H7 (cell line): ENCODE data around the gene MYO7A. TPM values are rescaled to one million over a fixed set of nuclear protein-coding genes. Genes with fewer than 3 reads are reported as not detected.
A peak's percentile ranks its signal among the peaks of the same experiment; 100 is the strongest.

Experiments used
- DNase-seq: peaks from one replicate; pipeline ENCODE4 v3.0.0; 2012
- H3K27me3 ChIP-seq: 2 replicates; pipeline ENCODE4 v1.6.0; 2011; ENCODE audit warnings: mild to moderate bottlenecking, low read length; ENCODE audit not compliant: control insufficient read depth, insufficient read depth
- H3K36me3 ChIP-seq: replicated peaks from 2 replicates; pipeline ENCODE4 v1.5.1; 2011; ENCODE audit warnings: low read length; ENCODE audit not compliant: control insufficient read depth, insufficient read depth
- H3K4me3 ChIP-seq: 2 replicates; pipeline ENCODE4 v1.5.1; 2011; ENCODE audit warnings: low read depth, mild to moderate bottlenecking, control low read depth, low read length, moderate library complexity; ENCODE audit not compliant: insufficient read depth
- total RNA-seq: library from RNA; depleted of rRNA; stranded (reverse); fragments of >200 nt; shearing (Covaris generic); gene quantifications from 2 replicates; pipeline ENCODE4 v1.2.3, GENCODE V29; 2014

MYO7A gene
- total RNA-seq, 1 experiment from 2014 or later = 2.2 TPM

DNA sequence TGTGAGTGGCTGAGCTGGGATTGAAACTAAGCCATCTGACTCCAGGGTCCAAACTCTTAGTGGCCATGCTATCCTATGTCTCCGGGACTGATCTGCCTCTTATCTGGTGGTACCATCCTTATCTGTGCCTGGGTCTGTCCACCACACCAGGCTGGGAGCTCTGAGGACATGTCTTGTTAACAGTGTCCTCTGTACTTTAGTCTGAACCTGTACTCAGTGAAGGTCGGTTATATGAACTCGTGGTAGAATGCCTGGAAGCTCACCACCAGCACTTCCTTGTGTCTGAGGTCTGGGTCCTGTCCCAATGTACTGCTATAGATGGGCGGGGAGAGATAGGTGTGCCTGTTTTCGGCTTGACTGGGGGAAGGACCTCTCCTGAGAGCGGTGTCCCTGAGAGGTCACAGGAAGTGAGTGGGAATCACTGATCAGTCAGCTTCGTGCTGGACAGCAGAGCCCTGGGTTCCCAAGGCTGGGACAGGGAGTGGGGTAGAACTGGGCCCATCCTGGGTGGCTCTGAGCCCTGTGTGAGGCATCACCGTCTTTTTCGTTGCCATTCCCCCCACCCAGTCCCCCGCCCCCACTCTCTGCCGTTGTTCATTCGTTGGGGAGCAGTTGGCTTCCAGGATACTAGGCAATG is 8.9 kb downstream of the MYO7A start:
- no peak overlapping the region for H3K4me3 ChIP-seq
- no peak for DNase-seq
- no peaks in the 10 kb centered on the region for H3K27me3 ChIP-seq
- H3K36me3 ChIP-seq = no peaks in the 10 kb centered on the region

DNA sequence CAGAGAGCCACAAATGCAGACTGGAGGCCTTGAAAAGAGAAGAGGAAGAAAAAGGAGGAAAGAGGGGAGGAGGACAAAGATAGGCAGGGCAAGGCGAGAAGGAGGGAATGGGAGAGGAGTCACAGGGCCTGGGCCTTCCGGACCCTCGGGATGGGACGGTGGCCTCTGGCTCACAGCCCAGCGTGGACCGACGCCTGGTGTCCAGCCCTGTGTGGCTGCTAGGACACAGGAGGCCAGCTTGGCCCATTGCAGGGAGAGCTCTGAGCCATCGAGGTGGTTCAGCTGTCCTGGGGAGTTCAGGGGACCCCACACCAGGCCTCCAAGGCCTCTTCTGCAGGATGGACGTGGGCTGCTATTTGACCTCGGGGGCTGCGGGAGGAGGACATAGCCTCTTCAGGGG is 9.4 kb downstream of the MYO7A start:
- no peak for DNase-seq
- Histone ChIP-seq H3K4me3 (no peak overlapping the region), H3K36me3 (no peaks in the 10 kb centered on the region), H3K27me3 (no peaks in the 10 kb centered on the region)

DNA sequence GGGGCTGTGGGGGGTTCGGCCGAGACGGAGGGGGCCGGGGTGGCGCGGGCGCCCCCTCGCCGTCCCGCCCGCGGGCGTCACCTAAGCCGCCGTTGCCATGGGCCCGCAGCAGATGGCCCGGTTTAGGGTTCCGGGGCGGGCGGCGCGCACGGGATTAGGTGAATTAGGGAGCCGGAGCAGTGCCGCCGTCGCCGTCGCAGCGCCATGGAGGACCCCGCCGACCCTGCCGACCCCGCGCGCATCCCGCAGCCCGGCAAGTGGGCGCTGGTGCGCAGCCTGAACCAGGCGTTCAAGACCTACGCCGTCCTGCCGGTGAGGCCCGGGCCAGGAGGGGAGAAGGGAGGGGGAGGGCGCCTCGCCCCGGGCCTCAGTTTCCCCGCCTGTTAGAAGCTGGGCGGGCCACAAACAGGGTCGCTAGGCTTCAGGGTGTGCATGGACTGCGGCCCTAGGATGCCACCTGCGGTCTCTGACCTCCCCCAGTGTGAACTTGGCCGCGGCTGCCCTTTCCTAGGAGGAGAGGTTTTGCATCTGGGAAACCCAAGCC is 10.1 kb downstream of the MYO7A start:
- H3K36me3 ChIP-seq = no peaks in the 10 kb centered on the region
- no peaks in the 10 kb centered on the region for H3K27me3 ChIP-seq
- no peak for DNase-seq
- no peak overlapping the region for H3K4me3 ChIP-seq

DNA sequence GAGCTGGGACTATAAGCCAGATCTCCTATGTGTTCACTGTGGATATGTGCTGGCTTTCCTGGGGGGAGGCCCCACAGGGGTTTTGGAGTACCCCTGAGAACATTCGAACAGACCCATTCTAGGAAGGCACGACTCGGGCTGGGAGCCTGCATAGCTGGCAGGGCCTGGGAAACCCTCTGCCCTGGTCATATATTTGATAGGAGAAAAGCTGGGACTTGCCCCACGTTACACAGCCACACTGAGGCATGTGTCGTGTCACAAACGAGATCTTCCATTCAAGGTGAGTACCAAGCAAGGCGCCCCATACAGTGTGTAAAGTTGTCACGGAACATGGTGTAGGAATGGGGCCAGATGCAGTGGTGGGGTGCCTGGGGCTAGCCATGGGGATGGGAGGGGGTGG is 11.2 kb downstream of the MYO7A start:
- Histone ChIP-seq H3K4me3 (no peak overlapping the region), H3K36me3 (no peaks in the 10 kb centered on the region), H3K27me3 (no peaks in the 10 kb centered on the region)
- no peak for DNase-seq

DNA sequence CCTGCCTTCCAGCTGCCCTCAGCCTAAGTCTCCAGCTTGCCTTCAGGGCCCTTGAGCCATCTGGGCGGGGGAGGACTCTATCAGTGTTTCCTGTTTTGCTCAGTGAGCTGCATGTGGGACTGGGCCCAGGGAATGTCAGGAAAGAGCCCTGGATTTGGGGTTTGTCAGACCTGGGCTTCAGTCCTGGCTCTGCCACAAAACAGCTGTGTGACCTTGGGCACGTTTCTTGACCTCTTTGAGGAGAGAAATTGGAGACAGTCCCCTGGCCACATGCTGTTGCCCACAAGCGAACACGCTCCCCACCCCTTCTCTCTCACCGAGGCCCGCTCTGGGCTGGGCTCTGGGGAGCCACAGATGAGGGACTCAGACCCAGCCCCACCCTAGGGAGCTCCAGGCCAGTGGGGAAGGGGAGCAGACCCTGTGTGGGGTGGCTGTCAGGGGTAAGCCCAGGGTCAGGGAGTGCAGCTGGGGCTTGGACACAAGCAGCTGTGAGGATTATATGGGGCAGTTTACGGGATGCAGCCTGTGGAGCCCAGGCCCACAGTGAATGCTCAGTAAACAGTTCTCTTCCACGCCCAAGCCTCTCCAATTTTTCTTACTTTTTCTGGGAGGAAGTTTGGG is 12.3 kb downstream of the MYO7A start:
- Histone ChIP-seq H3K27me3 (no peaks in the 10 kb centered on the region), H3K4me3 (no peak overlapping the region), H3K36me3 (no peaks in the 10 kb centered on the region)
- DNase-seq = peak; percentile 82

- H3K27me3 ChIP-seq = no peaks in the 10 kb centered on the region
- no peak for DNase-seq
- no peak overlapping the region for H3K4me3 ChIP-seq
- H3K36me3 ChIP-seq = no peaks in the 10 kb centered on the region
These were observed 13.0 kb downstream of the MYO7A start for GRCh38 chr11:77141034-77141433.

- H3K27me3 ChIP-seq = 0 out of 2 replicates have a peak, but pooled peaks cover 1% of the 10 kb centered on the region
- H3K36me3 ChIP-seq = no peaks in the 10 kb centered on the region
- no peak for DNase-seq
- H3K4me3 ChIP-seq = no peak overlapping the region
These were observed 13.4 kb downstream of the MYO7A start for GRCh38 chr11:77141475-77141874.

GRCh38 chr11:77142091-77142975 is 14.3 kb downstream of the MYO7A start:
- no peak for DNase-seq
- no peaks in the 10 kb centered on the region for H3K36me3 ChIP-seq
- H3K27me3 ChIP-seq = 0 out of 2 replicates have a peak, but pooled peaks cover 2% of the 10 kb centered on the region
- H3K4me3 ChIP-seq = no peak overlapping the region

DNA sequence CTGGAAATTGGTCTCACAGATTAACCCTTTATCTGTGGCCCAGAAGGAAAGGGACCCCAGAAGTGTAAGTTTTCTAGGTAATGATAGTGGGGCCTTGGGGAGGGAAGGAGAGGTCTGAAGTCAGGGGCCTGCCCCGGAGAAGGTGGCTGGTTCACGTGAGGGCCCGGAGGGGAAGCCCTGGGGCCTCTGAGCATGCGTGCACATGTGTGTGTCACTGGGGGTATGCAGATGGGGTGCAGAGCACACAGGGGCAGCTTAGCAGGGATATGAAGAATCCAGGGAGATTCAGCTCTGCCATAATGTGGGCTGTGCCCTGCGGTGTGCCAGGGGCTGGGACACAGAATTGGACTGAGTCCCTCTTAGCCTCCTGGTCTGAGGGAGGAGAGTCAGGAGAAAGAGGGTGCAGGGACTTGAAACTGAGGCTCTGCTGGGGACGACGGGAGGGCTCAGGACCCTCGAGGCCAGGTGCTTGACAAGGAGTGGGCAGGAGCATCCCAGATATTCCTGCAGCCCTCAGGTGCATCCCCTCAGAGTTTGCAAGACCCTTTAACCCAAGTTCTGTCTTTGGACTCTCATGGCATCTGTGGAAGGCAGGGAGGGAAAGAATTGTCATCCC is 15.5 kb downstream of the MYO7A start:
- no peak for DNase-seq
- no peaks in the 10 kb centered on the region for H3K36me3 ChIP-seq
- no peak overlapping the region for H3K4me3 ChIP-seq
- peaks cover 5% of the 10 kb centered on the region for H3K27me3 ChIP-seq

DNA sequence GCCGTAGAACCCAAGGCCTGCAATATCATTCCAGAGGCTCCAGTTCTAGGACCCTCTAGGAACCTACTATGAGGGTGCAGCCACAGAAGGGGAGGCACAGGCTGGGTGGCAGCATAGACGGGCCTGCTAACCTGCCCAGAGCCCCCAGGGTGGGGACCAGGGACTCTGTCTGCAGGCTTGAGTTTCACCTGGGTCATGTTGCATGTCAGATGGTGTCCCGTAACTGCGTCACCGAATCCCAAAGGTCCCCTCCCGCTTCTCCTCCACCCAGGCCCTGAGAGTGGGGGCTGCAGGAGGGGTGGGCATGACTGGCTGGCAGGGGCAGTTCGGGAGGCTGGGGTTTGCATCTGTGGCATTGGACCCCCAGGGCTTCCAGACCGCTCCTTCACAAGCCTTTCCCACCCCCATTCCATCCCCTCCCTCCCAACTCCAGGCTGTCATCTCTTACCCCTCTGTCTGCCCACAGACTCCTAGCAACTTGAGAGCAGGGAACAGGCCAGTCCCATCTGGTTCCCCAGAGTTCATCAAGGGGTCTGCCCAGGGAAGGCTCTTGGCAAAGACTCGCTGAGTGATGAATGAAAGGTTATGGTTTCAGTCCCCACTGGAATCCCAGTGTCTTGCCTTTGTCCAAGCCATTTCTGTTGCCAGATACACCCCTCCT is 16.3 kb downstream of the MYO7A start:
- Histone ChIP-seq H3K4me3 (no peak overlapping the region), H3K36me3 (no peaks in the 10 kb centered on the region), H3K27me3 (peaks cover 5% of the 10 kb centered on the region)
- DNase-seq = no peak

GRCh38 chr11:77144857-77145428 is 16.9 kb downstream of the MYO7A start:
- Histone ChIP-seq H3K27me3 (peaks cover 5% of the 10 kb centered on the region), H3K4me3 (no peak overlapping the region), H3K36me3 (no peaks in the 10 kb centered on the region)
- DNase-seq = no peak

DNA sequence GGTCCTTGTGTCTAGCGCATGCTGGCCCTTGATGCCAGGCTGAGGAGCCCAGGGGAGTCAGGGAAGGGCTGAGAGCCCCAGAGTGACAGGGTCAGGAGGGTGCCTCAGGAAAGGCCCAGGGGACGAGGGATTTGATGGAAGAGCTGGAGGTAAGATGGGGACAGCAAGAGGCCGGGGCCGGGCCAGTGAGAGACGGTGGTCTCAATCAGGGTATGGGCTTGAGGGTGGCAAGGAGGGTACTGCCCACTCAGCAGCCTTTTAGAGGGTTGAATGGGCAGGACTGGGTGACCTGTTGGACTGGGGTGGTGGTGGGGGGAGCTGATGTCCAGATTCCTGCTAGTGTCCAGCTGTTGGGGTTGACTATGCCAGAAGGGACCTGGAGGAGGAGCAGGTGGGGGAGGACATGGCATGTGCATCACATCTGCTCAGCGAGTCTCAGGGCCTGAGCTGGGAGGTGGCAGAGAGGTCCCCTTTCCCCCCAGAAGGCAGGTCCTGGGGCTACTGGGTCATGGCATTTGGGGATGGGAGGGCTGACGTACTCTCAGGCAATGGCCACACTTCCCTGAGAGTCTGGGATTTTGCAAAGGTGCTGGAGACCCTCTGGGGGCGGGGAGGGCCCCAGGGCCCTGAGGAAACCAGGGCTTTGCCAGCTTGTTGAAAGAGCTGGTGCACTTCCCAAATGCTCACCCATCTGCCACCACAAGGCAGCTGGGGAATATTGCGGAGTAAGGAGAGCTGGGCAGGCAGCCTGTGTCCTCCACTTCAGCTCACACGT is 18.4 kb downstream of the MYO7A start:
- Histone ChIP-seq H3K4me3 (no peak overlapping the region), H3K36me3 (no peaks in the 10 kb centered on the region), H3K27me3 (peaks cover 5% of the 10 kb centered on the region)
- DNase-seq = no peak

- DNase-seq = no peak
- Histone ChIP-seq H3K36me3 (no peaks in the 10 kb centered on the region), H3K4me3 (no peak overlapping the region), H3K27me3 (peaks cover 5% of the 10 kb centered on the region)
These were observed 18.9 kb downstream of the MYO7A start for GRCh38 chr11:77147036-77147315.
